Activated CD4-positive, alpha-beta memory T cell treated with anti-CD3 and anti-CD28 coated beads for 36 hours (primary cell): ENCODE data around the gene SLC2A4. TPM values are rescaled to one million over a fixed set of nuclear protein-coding genes. Genes with fewer than 3 reads are reported as not detected.

Source experiments
- CTCF ChIA-PET: fragments of 350-600 bp; sonication (Branson Sonifier 250); formaldehyde crosslinking; loops from one replicate; lab custom pipeline; 2021; ENCODE audit warnings: antibody characterized with exemption, inconsistent platforms; lab: Charles Lee
- POLR2A ChIA-PET: fragments of 350-600 bp; sonication (Branson Sonifier 250); formaldehyde crosslinking; loops from one replicate; lab custom pipeline; 2021; ENCODE audit warnings: antibody characterized with exemption; lab: Charles Lee
- DNase-seq: peaks from one replicate; pipeline ENCODE4 v3.0.0-alpha.2; 2020
- H3K27ac Mint-ChIP-seq: one replicate; pipeline ENCODE4 v1.8.0; 2021; ENCODE audit warnings: mixed read lengths
- H3K27me3 Mint-ChIP-seq: one replicate; pipeline ENCODE4 v1.8.0; 2021; ENCODE audit warnings: mixed read lengths
- H3K36me3 Mint-ChIP-seq: one replicate; pipeline ENCODE4 v1.8.0; 2021; ENCODE audit warnings: mixed read lengths
- H3K4me1 Mint-ChIP-seq: one replicate; pipeline ENCODE4 v1.8.0; 2021; ENCODE audit warnings: low read depth, mixed read lengths
- H3K4me3 Mint-ChIP-seq: one replicate; pipeline ENCODE4 v1.8.0; 2021; ENCODE audit warnings: mild to moderate bottlenecking, mixed read lengths
- H3K9me3 Mint-ChIP-seq: one replicate; pipeline ENCODE4 v1.8.0; 2021; ENCODE audit warnings: mixed read lengths
- intact Hi-C: fragments of 100-400 bp; cut with micrococcal nuclease; formaldehyde crosslinking; loops from one replicate; pipeline ENCODE4 v1.15.1; 2023
- total RNA-seq, 2 experiments: library from RNA; stranded (reverse); gene quantifications; one replicate each; pipeline ENCODE4 v1.2.3, GENCODE V29; 2021

The SLC2A4 gene
- total RNA-seq, 2 experiments from 2014 or later, result 0.15 to 0.19 TPM

- CTCF ChIA-PET, result interaction anchor here (1.3 to 1.6 kb wide), 2 partner anchors 11 to 247 kb away, joined by 3 to 5 read pairs; partner anchors contain the start of gene SLC2A4
- Mint-ChIP-seq H3K27ac (no peak overlapping the region), H3K9me3 (no peaks in the 10 kb centered on the region), H3K4me1 (peaks cover 21% of the 10 kb centered on the region), H3K27me3 (peaks cover 28% of the 10 kb centered on the region), H3K4me3 (no peak overlapping the region), H3K36me3 (no peaks in the 10 kb centered on the region)
- intact Hi-C loops, result no loop called here
- no peak for DNase-seq
- POLR2A ChIA-PET, result no interaction called here
Observed at GRCh38 chr17:7292729-7293128, 11.2 kb downstream of the SLC2A4 start.

- DNase-seq, result no peak
- intact Hi-C loops, result no loop called here
- Mint-ChIP-seq H3K27me3 (peaks cover 28% of the 10 kb centered on the region), H3K27ac (no peak overlapping the region), H3K9me3 (no peaks in the 10 kb centered on the region), H3K4me3 (no peak overlapping the region), H3K4me1 (peaks cover 21% of the 10 kb centered on the region), H3K36me3 (no peaks in the 10 kb centered on the region)
- POLR2A ChIA-PET, result no interaction called here
- CTCF ChIA-PET, result interaction anchor here (1.3 kb wide), 1 partner anchor 12 kb away, joined by 5 read pairs; the partner anchor contains the start of gene SLC2A4
Observed at GRCh38 chr17:7293159-7293558, 11.6 kb downstream of the SLC2A4 start.

- POLR2A ChIA-PET, result no interaction called here
- peak; percentile 31 for DNase-seq
- CTCF ChIA-PET, result interaction anchor here (1.3 kb wide), 1 partner anchor 13 kb away, joined by 5 read pairs; the partner anchor contains the start of gene SLC2A4
- Mint-ChIP-seq H3K4me3 (no peak overlapping the region), H3K27ac (no peak overlapping the region), H3K4me1 (peaks cover 21% of the 10 kb centered on the region), H3K27me3 (peaks cover 28% of the 10 kb centered on the region), H3K9me3 (no peaks in the 10 kb centered on the region), H3K36me3 (no peaks in the 10 kb centered on the region)
- intact Hi-C loops, result no loop called here
Observed at GRCh38 chr17:7293816-7294613, 12.5 kb downstream of the SLC2A4 start.

GRCh38 chr17:7294614-7295153 lies 13.2 kb downstream of the SLC2A4 start, which contains the start of gene YBX2:
TSS of gene YBX2 (minus strand) at chr17:7294639. CDS start at chr17:7294500, 139 bp downstream.
- POLR2A ChIA-PET, result no interaction called here
- intact Hi-C loops, result no loop called here
- CTCF ChIA-PET, result no interaction called here

GRCh38 chr17:7295230-7296180 lies 14.0 kb downstream of the SLC2A4 start:
- ChIA-PET CTCF (interaction anchor here (0.6 to 5.5 kb wide), 39 partner anchors 10 to 637 kb away, joined by 3 to 145 read pairs (median 4); partner anchors contain the start of genes ACADVL, ACAP1, DLG4 and DVL2), POLR2A (interaction anchor here (0.6 to 1.7 kb wide), 4 partner anchors 14 to 259 kb away, joined by 3 to 8 read pairs (median 4); partner anchors contain the start of gene SLC2A4)
- no peak overlapping the region for H3K27ac Mint-ChIP-seq
- peaks cover 26% of the 10 kb centered on the region for H3K27me3 Mint-ChIP-seq
- H3K4me3 Mint-ChIP-seq, result peak overlapping the region; percentile 66
- peaks cover 21% of the 10 kb centered on the region for H3K4me1 Mint-ChIP-seq
- H3K36me3 Mint-ChIP-seq, result no peaks in the 10 kb centered on the region
- no peak for DNase-seq
- intact Hi-C loops, result loop anchor here (1.0 to 2.0 kb wide), 3 partner anchors 15 to 249 kb away; no protein-coding TSS in a partner anchor
- H3K9me3 Mint-ChIP-seq, result no peaks in the 10 kb centered on the region

More at GRCh38 chr17:7294614-7295153, 13.2 kb downstream of the SLC2A4 start, which contains the start of gene YBX2:
- Mint-ChIP-seq H3K27ac (no peak within 1 kb of the TSS), H3K36me3 (no peaks in the 10 kb centered on the region), H3K4me1 (peaks cover 21% of the 10 kb centered on the region), H3K9me3 (no peaks in the 10 kb centered on the region), H3K27me3 (peaks cover 28% of the 10 kb centered on the region), H3K4me3 (peak within 1 kb of the TSS; percentile 66)
- DNase-seq, result peak; percentile 89

GRCh38 chr17:7296189-7296861 lies 14.8 kb downstream of the SLC2A4 start:
- Mint-ChIP-seq H3K9me3 (no peaks in the 10 kb centered on the region), H3K27me3 (peaks cover 26% of the 10 kb centered on the region), H3K36me3 (no peaks in the 10 kb centered on the region), H3K4me1 (peaks cover 21% of the 10 kb centered on the region), H3K27ac (no peak overlapping the region), H3K4me3 (peak overlapping the region; percentile 35)
- ChIA-PET POLR2A (interaction anchor here (0.6 to 1.7 kb wide), 5 partner anchors 9 to 258 kb away, joined by 3 to 8 read pairs (median 4); partner anchors contain the start of gene SLC2A4), CTCF (interaction anchor here (0.5 to 5.5 kb wide), 46 partner anchors 8 to 636 kb away, joined by 3 to 145 read pairs (median 4); partner anchors contain the start of genes ACADVL, ACAP1, DLG4 and DVL2)
- intact Hi-C loops, result loop anchor here (1.0 to 2.0 kb wide), 3 partner anchors 16 to 250 kb away; no protein-coding TSS in a partner anchor
- DNase-seq, result peak; percentile 79

GRCh38 chr17:7304179-7304578 lies 22.7 kb downstream of the SLC2A4 start:
- DNase-seq, result no peak
- Mint-ChIP-seq H3K27ac (no peak overlapping the region), H3K27me3 (peaks cover 2% of the 10 kb centered on the region), H3K4me3 (no peak overlapping the region), H3K4me1 (peaks cover 2% of the 10 kb centered on the region), H3K36me3 (peaks cover 14% of the 10 kb centered on the region), H3K9me3 (no peaks in the 10 kb centered on the region)
- POLR2A ChIA-PET, result interaction anchor here (0.6 to 1.3 kb wide), 2 partner anchors 180 to 248 kb away, joined by 3 read pairs; partner anchors contain the start of gene POLR2A
- CTCF ChIA-PET, result interaction anchor here (0.7 to 1.7 kb wide), 2 partner anchors 8 to 256 kb away, joined by 3 to 12 read pairs; no protein-coding TSS in a partner anchor
- intact Hi-C loops, result no loop called here

GRCh38 chr17:7306911-7307685 lies 25.6 kb downstream of the SLC2A4 start, which contains the start of gene EIF5A:
TSS of gene EIF5A (plus strand) at chr17:7307628. CDS start at chr17:7309636, 2,008 bp downstream.
- Mint-ChIP-seq H3K27ac (peak within 1 kb of the TSS; percentile 97), H3K27me3 (peaks cover 2% of the 10 kb centered on the region), H3K4me1 (peaks cover 29% of the 10 kb centered on the region), H3K9me3 (no peaks in the 10 kb centered on the region), H3K4me3 (peak within 1 kb of the TSS; percentile 85), H3K36me3 (peaks cover 41% of the 10 kb centered on the region)
- CTCF ChIA-PET, result interaction anchor here (1.0 to 1.2 kb wide), 2 partner anchors 27 to 73 kb away, joined by 3 to 4 read pairs; partner anchors contain the start of gene DVL2
- intact Hi-C loops, result loop anchor here (1.0 to 5.0 kb wide), 10 partner anchors 22 to 535 kb away; partner anchors contain the start of genes ELP5, NEURL4, PHF23 and POLR2A
- POLR2A ChIA-PET, result no interaction called here
- DNase-seq, result peak; percentile 100

GRCh38 chr17:7307686-7308624 lies 26.4 kb downstream of the SLC2A4 start:
- Mint-ChIP-seq H3K27ac (peak overlapping the region; percentile 97), H3K36me3 (peaks cover 50% of the 10 kb centered on the region), H3K27me3 (peaks cover 2% of the 10 kb centered on the region), H3K4me3 (peak overlapping the region; percentile 85), H3K4me1 (peaks cover 37% of the 10 kb centered on the region), H3K9me3 (no peaks in the 10 kb centered on the region)
- ChIA-PET CTCF (interaction anchor here (0.8 to 1.2 kb wide), 3 partner anchors 12 to 253 kb away, joined by 3 to 4 read pairs (median 3); partner anchors contain the start of gene SENP3), POLR2A (interaction anchor here (0.7 to 2.4 kb wide), 8 partner anchors 13 to 379 kb away, joined by 3 to 13 read pairs (median 4); partner anchors contain the start of genes CTDNEP1, ELP5, NEURL4 and POLR2A)
- peak; percentile 66 for DNase-seq
- intact Hi-C loops, result loop anchor here (1.0 to 5.0 kb wide), 10 partner anchors 21 to 534 kb away; partner anchors contain the start of genes ELP5, NEURL4, PHF23 and POLR2A
